NCI-H1092 treated with DMSO at 0.1 percent for 48 hours (cell line): Measurements from ENCODE around the gene MMP8.
"Not testable (repeated sequence)": the region's sequence is repeated elsewhere in the genome, so short reads cannot be mapped to it uniquely, and the experiment has no call there.

Source experiments
- DNase-seq: peaks from one replicate; lab custom pipeline; 2025; lab: John Stamatoyannopoulos, UW

MMP8 gene, protein sequence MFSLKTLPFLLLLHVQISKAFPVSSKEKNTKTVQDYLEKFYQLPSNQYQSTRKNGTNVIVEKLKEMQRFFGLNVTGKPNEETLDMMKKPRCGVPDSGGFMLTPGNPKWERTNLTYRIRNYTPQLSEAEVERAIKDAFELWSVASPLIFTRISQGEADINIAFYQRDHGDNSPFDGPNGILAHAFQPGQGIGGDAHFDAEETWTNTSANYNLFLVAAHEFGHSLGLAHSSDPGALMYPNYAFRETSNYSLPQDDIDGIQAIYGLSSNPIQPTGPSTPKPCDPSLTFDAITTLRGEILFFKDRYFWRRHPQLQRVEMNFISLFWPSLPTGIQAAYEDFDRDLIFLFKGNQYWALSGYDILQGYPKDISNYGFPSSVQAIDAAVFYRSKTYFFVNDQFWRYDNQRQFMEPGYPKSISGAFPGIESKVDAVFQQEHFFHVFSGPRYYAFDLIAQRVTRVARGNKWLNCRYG

DNA sequence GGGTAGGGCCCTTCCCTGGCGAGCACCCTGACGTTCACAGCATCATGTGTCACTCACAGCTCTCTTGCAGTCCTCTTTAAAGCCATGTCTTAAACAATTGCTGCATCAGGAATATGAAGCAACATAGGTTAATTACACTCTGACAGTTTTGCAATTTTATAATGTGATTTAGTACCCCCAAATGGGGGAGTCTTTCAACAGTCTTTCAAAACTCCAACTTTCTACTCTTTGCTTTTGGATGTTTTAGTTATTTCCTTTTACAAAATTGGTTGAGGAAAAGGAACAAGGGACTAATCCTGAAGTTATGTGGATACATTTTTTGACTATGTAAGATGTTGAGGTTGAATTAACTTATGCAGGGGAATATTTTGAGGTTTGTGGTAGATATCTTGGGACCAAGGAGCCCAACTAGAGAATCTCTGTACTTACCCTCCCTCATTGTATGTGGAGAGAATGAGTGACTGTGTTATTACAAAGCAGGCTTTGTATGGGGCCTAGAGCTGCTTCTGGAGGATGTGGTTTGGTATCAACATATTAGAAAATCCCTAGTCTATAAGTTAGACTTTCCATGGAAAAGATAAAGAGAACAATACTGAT lies at the start of gene MMP8:
TSS of gene MMP8 (minus strand) at position 51 of the 597 bp plus-strand sequence. CDS start 99 bp downstream, outside the sequence.
- DNase-seq: no peak

DNA sequence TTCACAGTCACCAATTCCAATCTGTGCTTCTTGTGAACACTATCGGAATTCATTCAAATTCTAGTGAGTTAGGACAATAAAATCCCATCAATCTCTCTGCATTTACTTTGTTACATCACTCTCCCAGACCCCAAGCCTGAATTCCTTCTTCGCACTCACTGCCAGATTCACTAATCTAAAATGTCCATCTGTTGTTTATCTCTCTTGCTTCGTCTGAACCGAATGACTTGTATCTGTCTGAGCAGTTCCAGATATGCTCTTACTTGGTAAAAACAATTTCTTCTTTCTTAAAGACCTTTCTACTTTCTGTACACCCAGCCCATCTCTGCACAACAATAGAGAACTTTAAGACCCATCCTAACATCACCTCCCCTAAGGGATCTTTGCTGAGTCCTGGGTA lies 48.6 kb upstream of the MMP8 start:
- DNase-seq: no peak

DNA sequence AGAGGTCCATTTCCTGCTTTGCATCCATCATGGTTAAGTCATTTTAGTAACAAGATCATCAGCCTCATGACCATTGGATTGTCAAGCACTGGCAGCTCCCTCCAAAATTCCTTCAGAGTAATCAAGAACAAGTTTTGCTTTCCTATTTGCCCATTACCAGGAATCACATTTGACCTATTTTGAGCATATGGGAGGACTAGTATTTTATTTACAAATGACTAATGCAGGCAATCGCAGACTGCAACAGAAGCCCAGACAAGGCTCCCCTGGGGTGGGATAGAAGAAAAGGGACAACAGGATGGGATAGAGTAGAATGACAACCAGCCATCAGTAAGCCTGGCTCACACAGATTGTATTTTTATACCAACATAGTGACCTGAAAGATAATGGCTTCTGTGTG lies 46.6 kb upstream of the MMP8 start:
- no peak for DNase-seq

DNA sequence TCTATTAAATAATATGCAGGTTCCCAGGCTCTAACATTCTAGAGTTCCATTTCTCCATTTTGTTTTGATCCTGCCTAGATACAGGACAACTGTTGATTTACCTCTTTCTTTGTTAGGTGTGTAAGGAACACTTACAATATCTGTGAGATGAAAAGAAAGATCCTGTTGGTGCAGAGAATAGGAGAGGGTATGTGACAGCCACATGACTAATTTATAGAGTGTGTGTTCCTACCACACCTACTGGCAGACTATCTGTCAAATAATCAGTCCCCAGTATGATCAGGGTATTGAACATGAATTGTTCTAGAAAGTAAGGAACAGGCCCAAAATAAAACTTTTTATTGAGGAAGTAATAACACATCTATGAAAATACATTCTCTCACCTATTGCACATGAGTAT lies 45.4 kb upstream of the MMP8 start:
- no peak for DNase-seq

DNA sequence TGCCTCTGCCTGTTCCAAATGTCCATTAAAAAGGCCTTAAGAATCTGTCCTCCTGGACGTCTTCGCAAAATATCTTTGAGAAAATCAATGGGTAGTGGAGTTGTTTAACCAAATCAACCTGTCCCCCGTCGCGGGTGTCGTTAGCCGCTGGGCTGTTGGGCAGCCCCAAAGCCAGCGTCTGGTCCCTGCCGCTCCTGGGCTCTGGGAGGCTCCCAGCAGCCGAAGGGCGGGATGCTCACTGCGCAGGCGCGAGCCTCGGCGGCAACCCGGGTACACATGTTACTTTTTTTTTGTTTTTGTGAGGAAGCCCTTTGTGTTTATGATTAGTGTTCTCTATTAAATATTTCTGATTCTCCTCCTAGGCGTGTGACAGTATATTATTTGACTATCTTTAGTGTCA lies 43.0 kb upstream of the MMP8 start:
- DNase-seq: no peak

DNA sequence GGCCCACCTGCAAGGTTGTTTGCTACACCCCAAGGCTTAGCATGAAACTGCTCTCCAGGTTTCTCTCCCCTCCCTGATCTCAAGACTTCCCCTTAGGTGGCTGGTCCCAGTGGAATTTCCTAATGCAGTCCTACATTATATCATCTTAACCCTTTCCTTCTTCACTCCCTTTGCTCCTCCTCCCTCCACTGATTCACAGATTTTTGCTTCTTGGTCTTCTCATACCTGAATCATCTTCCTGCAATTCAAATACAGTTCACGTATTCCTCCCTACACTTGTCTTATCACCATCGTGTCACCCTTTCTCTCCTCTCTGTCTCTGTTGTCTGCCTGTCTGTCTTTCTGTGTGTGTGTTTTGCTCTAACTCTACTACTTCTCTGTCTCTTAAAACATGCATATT lies 38.7 kb upstream of the MMP8 start:
- no peak for DNase-seq

DNA sequence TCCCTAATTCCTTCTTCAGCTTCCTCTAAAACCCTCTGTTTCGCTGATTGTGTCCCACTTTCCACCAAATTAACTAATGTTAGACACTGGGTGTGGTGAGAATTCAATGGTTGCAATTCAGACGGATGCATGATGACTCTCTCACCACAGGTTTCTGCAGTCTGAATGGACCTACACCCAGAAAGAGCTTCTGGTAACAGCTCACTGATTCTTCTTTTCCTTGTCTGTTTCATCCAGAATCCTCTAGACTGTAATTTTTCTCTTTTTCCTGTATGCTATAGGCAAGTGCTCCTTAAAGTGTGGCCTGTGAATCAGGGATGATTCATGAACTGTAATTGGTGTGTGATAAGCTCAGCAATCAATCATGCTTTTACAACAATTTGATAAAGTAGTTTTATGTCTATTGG lies 37.6 kb upstream of the MMP8 start:
- no peak for DNase-seq

DNA sequence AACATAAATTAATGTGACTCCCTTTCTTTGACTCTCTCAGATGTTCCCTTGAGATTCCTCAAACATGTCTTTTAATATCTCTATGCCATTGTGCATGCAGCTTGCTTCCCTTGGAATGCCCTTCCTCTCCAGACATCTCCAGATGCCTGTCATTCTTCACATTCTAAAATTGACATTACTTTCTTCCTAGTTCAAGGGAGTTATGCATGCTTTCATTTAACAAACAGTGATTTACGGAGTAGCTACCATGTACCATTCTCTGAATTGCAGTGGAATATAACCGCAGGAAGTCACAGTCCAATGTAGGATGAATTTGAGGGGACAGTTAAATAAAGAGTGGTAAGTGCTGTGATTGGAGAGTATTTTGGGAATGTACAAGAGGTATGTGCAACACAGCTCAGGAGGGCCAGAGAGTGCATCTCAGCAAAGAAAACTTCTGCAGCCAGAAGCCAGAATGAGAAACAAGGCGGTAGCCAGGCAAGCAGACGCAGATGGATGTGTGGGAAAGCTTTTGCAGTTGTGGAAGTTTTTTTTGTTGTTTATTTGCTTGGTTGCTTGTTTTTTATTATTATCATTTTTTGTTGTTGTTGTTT lies 37.0 kb upstream of the MMP8 start:
- no peak for DNase-seq

DNA sequence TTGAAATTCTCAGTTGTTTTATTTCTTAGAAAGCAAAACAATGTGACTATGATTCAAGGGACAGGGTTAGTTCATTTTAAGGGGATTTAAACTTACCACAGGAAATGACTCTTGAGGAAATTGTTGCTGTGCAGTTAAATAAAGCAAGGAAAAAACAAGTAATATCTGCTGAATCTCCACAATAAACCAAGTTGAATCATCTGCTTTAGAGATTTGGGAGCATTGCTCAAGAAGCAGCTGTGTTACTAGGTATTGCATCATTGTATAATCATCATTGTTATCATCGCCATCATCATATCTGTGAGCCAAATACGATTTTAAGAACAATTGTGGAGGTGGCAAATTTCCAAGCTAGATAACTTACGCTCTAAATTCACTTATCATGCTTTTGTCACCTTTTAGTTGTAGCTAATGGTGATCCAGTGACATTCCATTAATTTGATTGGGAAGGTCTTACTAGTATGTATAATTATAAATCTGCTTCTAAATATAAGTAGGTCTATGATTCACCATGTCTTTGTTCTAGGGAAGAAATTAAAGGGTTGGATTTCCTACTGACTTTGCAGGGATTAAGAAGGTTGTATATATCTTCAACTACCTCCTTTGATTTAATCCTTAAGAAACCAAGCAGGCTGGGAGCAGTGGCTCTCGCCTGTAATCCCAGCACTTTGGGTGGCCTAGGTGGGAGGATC lies 35.7 kb upstream of the MMP8 start:
- DNase-seq: no peak

DNA sequence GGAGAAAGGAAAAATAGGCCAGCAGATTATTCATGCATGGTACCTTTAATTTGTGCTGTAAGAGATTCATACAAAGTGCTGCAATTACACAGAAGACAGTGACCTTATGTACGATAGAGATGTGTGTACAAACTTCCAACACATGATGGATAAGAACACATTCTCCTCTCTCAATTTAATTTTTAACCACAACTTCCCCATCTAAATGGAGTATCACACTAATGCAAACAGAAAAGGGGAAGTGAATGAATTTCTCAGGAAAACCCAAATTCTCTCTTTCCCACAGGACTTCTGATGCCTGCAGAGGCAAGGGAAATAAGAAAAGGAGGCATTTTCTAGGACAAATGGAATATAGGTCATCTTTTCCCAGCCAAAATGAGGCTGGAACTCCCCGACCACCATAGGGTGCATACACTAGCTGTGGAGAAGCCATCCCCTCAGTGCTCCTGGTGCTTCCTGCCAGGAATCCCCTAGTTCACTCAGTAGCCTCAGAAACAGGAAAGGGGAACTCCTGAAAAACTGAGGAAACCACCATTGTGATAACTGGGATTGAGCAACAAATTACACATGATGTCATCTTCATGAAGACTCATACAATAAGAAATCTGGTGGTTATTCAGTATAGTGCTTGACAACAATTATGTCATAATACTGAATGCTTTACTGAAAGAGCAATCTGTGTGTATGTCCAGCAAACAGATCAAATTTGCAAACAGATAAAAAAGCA lies 33.2 kb upstream of the MMP8 start:
- DNase-seq: no peak

DNA sequence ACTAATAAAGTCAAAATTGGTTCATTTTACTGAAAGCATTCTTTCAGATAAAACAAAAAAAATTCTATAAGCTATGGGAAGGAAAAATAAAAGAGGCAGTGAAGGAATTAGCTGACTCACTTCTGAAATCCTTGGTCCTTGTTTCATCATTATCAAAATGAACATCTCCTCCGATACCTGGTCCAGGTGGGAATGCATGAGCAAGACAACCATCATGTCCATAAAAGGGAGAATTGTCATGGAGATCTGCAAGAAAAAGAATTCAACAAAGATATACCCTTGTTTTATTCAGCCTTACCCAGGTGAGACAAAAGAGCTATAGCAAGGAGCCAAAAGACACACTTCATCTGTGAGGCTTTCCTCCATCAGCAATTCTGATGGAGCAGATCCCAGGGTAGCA lies 28.5 kb upstream of the MMP8 start:
- DNase-seq: no peak

DNA sequence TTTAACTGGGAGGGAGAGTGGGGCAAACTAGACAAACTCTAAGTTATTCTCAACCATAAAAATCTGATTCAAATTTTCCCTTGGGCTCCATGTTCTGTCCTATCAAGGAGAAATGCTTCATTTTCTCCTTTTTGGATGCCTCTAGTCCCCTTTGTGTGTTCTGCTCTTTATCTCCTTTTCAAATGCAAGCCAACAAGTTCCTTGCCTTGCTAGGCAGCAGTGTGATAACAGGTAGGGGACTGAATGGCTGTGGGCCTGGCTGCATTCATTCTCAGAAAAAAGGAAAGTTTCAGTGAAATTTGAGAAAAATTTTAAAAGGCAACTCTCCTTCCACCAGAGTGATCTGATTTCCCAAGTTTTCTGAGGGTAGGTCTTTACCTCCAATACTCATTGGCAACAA lies 26.9 kb upstream of the MMP8 start:
- no peak for DNase-seq

DNA sequence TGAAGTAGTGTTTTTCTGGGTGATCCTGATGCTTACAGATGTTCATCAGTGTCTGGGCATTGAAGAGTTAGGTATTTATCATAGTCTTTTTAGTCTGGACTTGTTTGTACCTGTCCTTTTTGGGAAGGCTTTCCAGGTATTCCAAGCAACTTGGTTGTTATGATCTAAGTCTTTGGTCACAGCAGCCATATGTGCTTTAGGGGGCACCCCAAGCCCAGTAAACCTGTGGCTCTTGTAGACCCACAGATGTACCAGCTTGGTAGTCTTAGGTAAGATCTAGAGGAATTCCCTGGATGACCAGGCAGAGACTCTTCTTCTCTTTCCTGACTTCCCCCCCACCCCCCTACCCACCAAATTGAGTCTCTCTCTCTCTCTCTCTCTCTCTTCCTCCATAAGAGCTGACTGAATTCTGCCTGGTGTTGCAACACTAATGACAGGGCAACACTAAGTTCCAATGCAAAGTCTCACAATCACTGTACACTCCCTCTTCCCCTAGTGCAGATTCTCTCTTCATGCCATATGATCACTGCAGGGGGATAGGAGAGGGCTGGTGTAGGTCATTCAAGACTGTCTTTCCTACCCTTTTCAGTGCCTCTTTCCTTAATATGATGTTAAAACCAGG lies 24.5 kb upstream of the MMP8 start:
- no peak for DNase-seq

DNA sequence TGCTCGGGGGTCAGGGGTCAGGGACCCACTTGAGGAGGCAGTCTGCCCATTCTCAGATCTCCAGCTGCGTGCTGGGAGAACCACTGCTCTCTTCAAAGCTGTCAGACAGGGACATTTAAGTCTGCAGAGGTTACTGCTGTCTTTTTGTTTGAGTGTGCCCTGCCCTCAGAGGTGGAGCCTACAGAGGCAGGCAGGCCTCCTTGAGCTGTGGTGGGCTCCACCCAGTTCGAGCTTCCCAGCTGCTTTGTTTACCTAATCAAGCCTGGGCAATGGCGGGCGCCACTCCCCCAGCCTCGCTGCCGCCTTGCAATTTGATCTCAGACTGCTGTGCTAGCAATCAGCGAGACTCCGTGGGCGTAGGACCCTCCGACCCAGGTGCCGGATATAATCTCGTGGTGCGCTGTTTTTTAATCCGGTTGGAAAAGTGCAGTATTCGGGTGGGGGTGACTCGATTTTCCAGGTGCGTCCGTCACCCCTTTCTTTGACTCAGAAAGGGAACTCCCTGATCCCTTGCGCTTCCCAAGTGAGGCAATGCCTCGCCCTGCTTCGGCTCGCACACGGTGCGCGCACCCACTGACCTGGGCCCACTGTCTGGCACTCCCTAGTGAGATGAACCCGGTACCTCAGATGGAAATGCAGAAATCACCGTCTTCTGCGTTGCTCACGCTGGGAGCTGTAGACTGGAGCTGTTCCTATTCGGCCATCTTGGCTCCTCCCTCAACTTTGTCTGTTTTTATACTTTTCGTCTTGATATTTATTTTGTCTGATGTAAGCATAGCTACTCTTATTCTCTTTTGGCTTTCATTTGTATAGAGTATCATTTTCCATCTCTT lies 22.2 kb upstream of the MMP8 start:
- not testable (repeated sequence) for DNase-seq

DNA sequence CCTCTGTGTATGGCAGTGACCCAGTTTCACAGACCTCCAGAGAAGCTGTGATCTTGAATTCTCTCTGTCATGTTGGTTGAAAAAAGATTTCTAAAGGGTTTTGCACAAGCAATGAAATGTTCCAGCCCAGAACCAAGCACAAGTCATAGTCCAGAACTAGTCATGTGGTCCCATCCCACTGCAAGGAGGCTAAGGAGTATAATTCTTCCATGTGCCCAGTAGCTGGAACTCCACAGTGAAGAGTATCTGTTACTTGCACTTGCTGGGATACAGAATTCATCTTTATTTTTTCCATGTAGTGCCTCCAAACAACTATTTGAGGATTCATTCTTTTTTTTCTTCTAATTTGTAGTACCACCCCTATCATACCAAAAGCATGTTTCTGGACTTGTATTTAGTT lies 9.9 kb upstream of the MMP8 start:
- DNase-seq: no peak

DNA sequence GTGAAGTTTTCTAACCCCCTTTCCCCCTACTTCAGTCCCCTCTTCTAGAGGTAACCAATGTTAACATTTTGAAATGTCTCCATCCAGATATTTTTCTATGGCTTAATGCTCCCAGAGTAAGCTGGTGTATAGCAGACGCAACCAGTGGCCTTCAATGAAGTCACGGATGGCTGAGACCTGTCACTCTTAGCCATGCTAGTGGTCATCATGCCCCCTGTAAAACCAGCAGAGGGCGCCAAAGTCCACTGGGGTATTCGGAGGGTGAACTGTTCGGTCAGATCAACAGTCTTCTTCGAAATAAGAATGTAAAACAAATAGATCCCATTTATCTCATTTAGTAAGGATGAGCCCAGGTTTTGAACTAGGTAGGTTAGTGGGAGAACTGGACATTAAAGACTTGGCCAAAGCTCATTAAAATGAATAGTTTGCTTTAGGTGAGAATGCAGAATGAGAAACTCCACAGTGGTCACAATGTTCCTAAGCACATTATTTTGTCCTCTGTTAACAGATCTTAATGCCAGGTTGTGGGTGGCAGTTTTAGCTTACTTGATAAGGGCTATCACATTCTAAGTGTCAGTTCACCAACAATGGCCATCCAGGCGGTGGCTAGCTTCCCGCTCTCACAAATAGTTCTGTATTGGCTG lies 8.6 kb upstream of the MMP8 start:
- DNase-seq: peak; percentile 10

DNA sequence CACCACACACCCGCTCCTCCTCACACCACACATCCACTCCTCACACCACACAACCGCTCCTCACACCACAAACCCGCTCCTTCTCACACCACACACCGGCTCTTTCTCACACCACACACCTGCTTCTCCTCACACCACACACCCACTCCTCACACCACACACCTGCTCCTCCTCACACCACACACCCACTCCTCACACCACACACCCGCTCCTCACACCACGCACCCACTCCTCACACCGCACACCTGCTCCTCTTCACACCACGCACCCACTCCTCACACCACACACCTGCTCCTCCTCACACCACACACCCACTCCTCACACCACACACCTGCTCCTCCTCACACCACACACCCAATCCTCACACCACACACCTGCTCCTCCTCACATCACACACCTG lies 6.2 kb upstream of the MMP8 start:
- not testable (repeated sequence) for DNase-seq

DNA sequence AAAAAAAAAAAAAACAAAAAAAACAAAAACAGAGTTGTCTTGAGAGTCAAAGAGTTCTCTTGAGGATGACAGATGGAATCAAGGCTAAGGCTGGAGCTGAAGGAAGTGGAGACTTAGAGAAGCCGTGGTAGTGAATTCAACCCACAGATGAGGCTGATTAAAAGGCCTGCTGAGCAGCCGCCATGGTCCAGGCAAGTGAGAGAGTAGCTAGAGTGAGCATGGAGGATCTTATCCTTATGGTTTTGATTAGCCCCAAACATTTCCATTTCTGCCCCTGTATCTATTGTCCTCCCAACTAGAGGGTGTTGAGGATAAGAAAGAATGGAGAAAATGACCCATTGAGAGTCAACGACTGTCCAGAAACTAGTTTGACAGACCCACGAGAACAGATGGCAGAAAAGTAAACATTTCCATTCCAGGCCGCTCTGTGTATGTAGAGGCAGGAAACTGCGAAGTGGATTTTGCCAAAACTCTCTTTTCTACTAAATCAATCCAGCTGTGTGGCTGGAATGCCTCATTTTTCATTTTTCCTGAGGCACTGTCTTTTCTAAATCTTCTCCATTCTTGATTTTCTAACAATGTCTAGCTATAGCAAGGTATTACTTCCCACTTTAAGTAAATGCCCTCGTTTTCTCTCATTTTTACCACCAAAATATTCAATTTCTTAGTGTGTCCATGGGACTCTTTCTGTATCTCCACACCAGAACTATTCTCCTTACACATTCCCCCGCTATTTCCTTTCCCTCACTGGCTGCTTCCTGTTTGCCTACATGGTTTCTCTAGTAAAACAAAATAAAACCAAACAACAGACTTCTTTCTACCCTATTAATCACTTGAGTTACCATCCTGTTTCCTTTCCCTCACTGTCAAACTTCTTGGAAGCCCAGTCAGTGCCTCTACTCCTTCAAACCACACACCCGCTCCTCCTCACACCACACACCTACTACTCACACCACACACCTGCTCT lies 5.4 kb upstream of the MMP8 start:
- DNase-seq: no peak

DNA sequence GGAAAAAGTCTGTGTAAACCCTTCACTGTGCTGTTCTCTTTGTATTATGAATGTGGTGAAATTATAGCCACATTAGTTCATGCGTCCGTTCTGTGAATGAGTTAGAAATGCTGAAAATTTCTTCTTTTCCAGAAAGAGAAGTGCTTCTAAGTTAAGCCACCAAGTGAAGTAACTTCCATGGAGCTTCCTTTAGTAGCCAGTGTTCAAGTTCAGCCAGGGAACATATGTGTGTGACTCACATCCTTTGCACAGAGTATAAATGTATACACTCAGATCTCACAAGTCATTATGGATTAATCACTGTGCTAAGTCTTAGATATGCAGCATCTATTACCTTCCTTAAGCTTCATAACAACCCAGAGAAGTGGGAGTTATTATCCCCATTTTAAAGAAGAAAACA lies 3.1 kb upstream of the MMP8 start:
- no peak for DNase-seq
